ENCODE results near the gene SNN. TPM values are rescaled to one million over a fixed set of nuclear protein-coding genes. Genes with fewer than 3 reads are reported as not detected.

Gene SNN
- total and polyA plus RNA-seq, 2 of the 8 experiments (the other 6 are each of a cell fraction or from before 2014, with no cell fraction given) = 37.4 to 66.9 TPM

GRCh38 chr16:11689031-11689840, 21.0 kb downstream of the SNN start:
- no peaks in the 10 kb centered on the region for H4K20me1 ChIP-seq (replicated peaks in 1 of 2; ENCODE audit: control insufficient read depth in 1 of 2, insufficient read depth in 2 of 2, low read length in 2 of 2)
- H3K36me3 ChIP-seq (ENCODE audit: control insufficient read depth in 2 of 4, insufficient read depth in 4 of 4, low read length in 3 of 4) = peaks cover 0 to 20% (median 9%) of the 10 kb centered on the region in 4 experiments; a peak in 6 of 8 replicates
- no peaks in the 10 kb centered on the region for H3K27me3 ChIP-seq (replicated peaks in 1 of 4; ENCODE audit: control insufficient read depth in 3 of 4, extremely low read depth in 1 of 4, insufficient read depth in 3 of 4, low read length in 3 of 4)
- H3K18ac ChIP-seq (ENCODE audit: extremely low read depth, low read length) = no peak overlapping the region
- H3K4me2 ChIP-seq (ENCODE audit: insufficient read depth in 1 of 2, low read depth in 2 of 2, low read length in 2 of 2) = no peak overlapping the region
- H2BK20ac ChIP-seq (ENCODE audit: low read length) = no peak overlapping the region
- no peaks in the 10 kb centered on the region for H3K23me2 ChIP-seq (ENCODE audit: low read depth, low read length)
- no peak overlapping the region for H2AFZ ChIP-seq (ENCODE audit: low read length)
- H3K4me1 ChIP-seq (replicated peaks in 1 of 4; ENCODE audit: control insufficient read depth in 3 of 4, insufficient read depth in 4 of 4, low read length in 3 of 4) = no peaks in the 10 kb centered on the region
- no peak overlapping the region for H3K14ac ChIP-seq (ENCODE audit: insufficient read length)
- H3K79me1 ChIP-seq (ENCODE audit: low read depth, low read length) = peaks cover 5% of the 10 kb centered on the region
- no peak overlapping the region for H2AK5ac ChIP-seq (ENCODE audit: low read depth, low read length)
- no peaks in the 10 kb centered on the region for H3K9me3 ChIP-seq (ENCODE audit: insufficient read depth in 2 of 2, low read depth in 1 of 2, low read length in 1 of 2)
- WGBS, 2 experiments (ENCODE audit: extremely low coverage in 1 of 2, insufficient coverage in 1 of 2, insufficient read length in 1 of 2, insufficient replicate concordance in 2 of 2, low coverage in 1 of 2, low lambda C conversion rate in 2 of 2, missing lambda C conversion rate in 1 of 2) = 89% methylated on average over 3 of the region's 3 CpGs; no CpG with 5 or more reads in 1 of the 2 experiments
- H3K56ac ChIP-seq (replicated peaks; ENCODE audit: insufficient read length, low read depth, low read length) = no peak overlapping the region
- H4K91ac ChIP-seq (replicated peaks; ENCODE audit: insufficient read length, low read length) = no peak overlapping the region
- H3K4me3 ChIP-seq (ENCODE audit: extremely low read depth in 1 of 4, insufficient read depth in 2 of 4, low read depth in 3 of 4, low read length in 4 of 4) = no peak overlapping the region
- H2BK120ac ChIP-seq (replicated peaks; ENCODE audit: low read depth, low read length) = no peak overlapping the region
- FAIRE-seq = no peak
- DNase-seq (ENCODE audit: low read depth in 1 of 2, low spot score in 2 of 2) = no peak
- no peak overlapping the region for H2BK15ac ChIP-seq (ENCODE audit: low read length)
- H3K27ac ChIP-seq (ENCODE audit: low read depth, low read length) = no peak overlapping the region
- ChIA-PET CTCF (ENCODE audit: partially characterized antibody) (interaction anchor here (0.6 to 2.3 kb wide), 11 partner anchors 9 to 293 kb away, joined by 3 to 9 read pairs (median 3); a partner anchor contains a TSS), POLR2A (ENCODE audit: partially characterized antibody) (interaction anchor here (1.1 to 1.7 kb wide), 2 partner anchors 8 to 10 kb away, joined by 3 to 6 read pairs; no protein-coding TSS in a partner anchor)
- H3K9ac ChIP-seq (replicated peaks in 1 of 4; ENCODE audit: extremely low read depth in 1 of 4, low read depth in 3 of 4, low read length in 3 of 4) = no peak overlapping the region
- no peak overlapping the region for H4K5ac ChIP-seq (ENCODE audit: insufficient read length, low read depth, low read length)
- no peak overlapping the region for H4K8ac ChIP-seq (ENCODE audit: extremely low read depth, insufficient read depth, low read length)
- no peak overlapping the region for H2BK12ac ChIP-seq (ENCODE audit: low read depth, low read length)
- H3K79me2 ChIP-seq (ENCODE audit: control insufficient read depth in 1 of 2, insufficient read depth in 2 of 2, low read length in 2 of 2) = no peaks in the 10 kb centered on the region
- H3K23ac ChIP-seq (ENCODE audit: insufficient read length) = no peak overlapping the region
- no peak overlapping the region for H3K4ac ChIP-seq (replicated peaks; ENCODE audit: insufficient read length, low read depth, low read length)
- no peak overlapping the region for H2BK5ac ChIP-seq (ENCODE audit: low read depth, low read length)
- TF ChIP-seq SIX5 (IDR thresholded peaks at IDR 0.05; ENCODE audit: low read depth, low read length) (no peak), SUZ12 (IDR thresholded peaks at IDR 0.05; ENCODE audit: low read length) (no peak), BRCA1 (IDR thresholded peaks at IDR 0.05; ENCODE audit: low read depth, low read length) (no peak), GABPA (IDR thresholded peaks at IDR 0.05; ENCODE audit: borderline replicate concordance, insufficient read depth, low read length) (no peak), MAFK (IDR thresholded peaks at IDR 0.05; ENCODE audit: low read depth, low read length) (no peak), FOSL1 (IDR thresholded peaks at IDR 0.05; ENCODE audit: insufficient read depth, low read depth, low read length) (no peak), EGR1 (IDR thresholded peaks at IDR 0.05; ENCODE audit: borderline replicate concordance, low read depth, low read length) (no peak), KDM4A (IDR thresholded peaks at IDR 0.05; ENCODE audit: low read depth, low read length, severe bottlenecking) (no peak), POLR2AphosphoS5 (IDR thresholded peaks at IDR 0.05; ENCODE audit: low read depth, low read length) (no peak), GTF2F1 (IDR thresholded peaks at IDR 0.05; ENCODE audit: borderline replicate concordance, low read depth, low read length) (no peak), SIN3A (conservative IDR thresholded peaks at IDR 0.05 in 1 of 2, IDR thresholded peaks at IDR 0.05 in 1 of 2; ENCODE audit: low read depth in 1 of 2, low read length in 2 of 2) (no peak), POLR2A (IDR thresholded peaks at IDR 0.05; ENCODE audit: control extremely low read depth in 1 of 2, low read depth in 2 of 2, low read length in 2 of 2) (no peak), SRF (IDR thresholded peaks at IDR 0.05; ENCODE audit: low read depth, low read length) (no peak)
